CD4-positive, alpha-beta T cell (primary cell): Measurements from ENCODE around the gene MUC4. TPM values are rescaled to one million over a fixed set of nuclear protein-coding genes. Genes with fewer than 3 reads are reported as not detected.

Experiments
- ATAC-seq: fragments of 200-7000 bp; cut with Tn5 transposase; one replicate; pipeline ENCODE4 v1.10.0; 2022; ENCODE audit warnings: mild to moderate bottlenecking; ENCODE audit not compliant: poor library complexity
- CTCF ChIA-PET: fragments of 350-600 bp; sonication (Branson Sonifier 250); formaldehyde crosslinking; loops from one replicate; lab custom pipeline; 2021; ENCODE audit warnings: antibody characterized with exemption, inconsistent platforms; lab: Charles Lee
- POLR2A ChIA-PET: fragments of 350-600 bp; sonication (Branson Sonifier 250); formaldehyde crosslinking; loops from one replicate; lab custom pipeline; 2021; ENCODE audit warnings: antibody characterized with exemption, inconsistent platforms; lab: Charles Lee
- DNase-seq, 14 experiments: peaks; one replicate each; pipeline ENCODE4 v3.0.0-alpha.2; 2013 to 2020; ENCODE audit warnings: mixed read lengths in 2 of 14
- H3K27ac ChIP-seq, 2 donors: one replicate each; pipeline versions ENCODE4 v1.5.1 to v1.7.0; 2013; ENCODE audit warnings: low read length in 2 of 2, low read depth in 1 of 2, mild to moderate bottlenecking in 1 of 2
- H3K27me3 ChIP-seq, 2 experiments: 1 replicate in 1 of 2; 2 replicates in 1 of 2; pipeline versions ENCODE4 v1.6.1 to v1.7.0; 2013; ENCODE audit warnings: low read length in 2 of 2, control low read depth in 1 of 2, mild to moderate bottlenecking in 1 of 2, moderate library complexity in 1 of 2; ENCODE audit not compliant: insufficient read depth in 2 of 2, control insufficient read depth in 1 of 2
- H3K36me3 ChIP-seq: one replicate; pipeline ENCODE4 v1.6.1; 2013; ENCODE audit warnings: low read length, control low read depth; ENCODE audit not compliant: insufficient read depth
- H3K4me1 ChIP-seq: one replicate; pipeline ENCODE4 v1.6.1; 2013; ENCODE audit warnings: low read length, control low read depth; ENCODE audit not compliant: insufficient read depth
- H3K4me3 ChIP-seq: one replicate; pipeline ENCODE4 v1.5.1; 2013; ENCODE audit warnings: mild to moderate bottlenecking, low read length, moderate library complexity
- H3K9me3 ChIP-seq, 2 experiments: 1 replicate in 1 of 2; 2 replicates in 1 of 2; pipeline versions ENCODE4 v1.6.1 to v1.7.0; 2013; ENCODE audit warnings: low read length in 2 of 2, mild to moderate bottlenecking in 2 of 2, control low read depth in 1 of 2, moderate library complexity in 1 of 2; ENCODE audit not compliant: control insufficient read depth in 1 of 2, insufficient read depth in 1 of 2
- H3K27ac Mint-ChIP-seq: one replicate; pipeline ENCODE4 v1.8.0; 2020; ENCODE audit warnings: mixed read lengths
- H3K27me3 Mint-ChIP-seq: one replicate; pipeline ENCODE4 v1.8.0; 2021; ENCODE audit warnings: mixed read lengths
- H3K36me3 Mint-ChIP-seq: one replicate; pipeline ENCODE4 v1.8.0; 2021; ENCODE audit warnings: low read depth, mixed read lengths
- H3K4me1 Mint-ChIP-seq: one replicate; pipeline ENCODE4 v1.8.0; 2021; ENCODE audit warnings: low read depth, mixed read lengths
- H3K4me3 Mint-ChIP-seq: one replicate; pipeline ENCODE4 v1.8.0; 2020; ENCODE audit warnings: mild to moderate bottlenecking, mixed read lengths
- H3K9me3 Mint-ChIP-seq: one replicate; pipeline ENCODE4 v1.8.0; 2020; ENCODE audit warnings: mixed read lengths
- intact Hi-C, 2 experiments: fragments of 100-400 bp; cut with DNase I in 1 of 2; cut with micrococcal nuclease in 1 of 2; formaldehyde crosslinking; loops; one replicate each; pipeline versions ENCODE4 v1.15.1 to v1.9.0; 2023 to 2025; cut with DNase I, micrococcal nuclease
- polyA plus RNA-seq, 2 donors: library from polyadenylated mRNA; unstranded; fragments of 120-200 nt; gene quantifications; one replicate each; pipeline ENCODE4 v1.2.1, GENCODE V29; 2013
- total RNA-seq, 174 experiments: library from RNA in 2 of 174; stranded (reverse) in 2 of 174; gene quantifications; one replicate each; pipeline ENCODE4 v1.2.3 and lab custom pipeline; 2021 to 2026
- TF ChIP-seq, protein P1 (sequence below): fragments of 200-600 bp; IDR thresholded peaks from one replicate; pipeline ENCODE4 v1.8.0; 2022; ENCODE audit warnings: antibody characterized with exemption, mild to moderate bottlenecking

Gene MUC4, protein sequence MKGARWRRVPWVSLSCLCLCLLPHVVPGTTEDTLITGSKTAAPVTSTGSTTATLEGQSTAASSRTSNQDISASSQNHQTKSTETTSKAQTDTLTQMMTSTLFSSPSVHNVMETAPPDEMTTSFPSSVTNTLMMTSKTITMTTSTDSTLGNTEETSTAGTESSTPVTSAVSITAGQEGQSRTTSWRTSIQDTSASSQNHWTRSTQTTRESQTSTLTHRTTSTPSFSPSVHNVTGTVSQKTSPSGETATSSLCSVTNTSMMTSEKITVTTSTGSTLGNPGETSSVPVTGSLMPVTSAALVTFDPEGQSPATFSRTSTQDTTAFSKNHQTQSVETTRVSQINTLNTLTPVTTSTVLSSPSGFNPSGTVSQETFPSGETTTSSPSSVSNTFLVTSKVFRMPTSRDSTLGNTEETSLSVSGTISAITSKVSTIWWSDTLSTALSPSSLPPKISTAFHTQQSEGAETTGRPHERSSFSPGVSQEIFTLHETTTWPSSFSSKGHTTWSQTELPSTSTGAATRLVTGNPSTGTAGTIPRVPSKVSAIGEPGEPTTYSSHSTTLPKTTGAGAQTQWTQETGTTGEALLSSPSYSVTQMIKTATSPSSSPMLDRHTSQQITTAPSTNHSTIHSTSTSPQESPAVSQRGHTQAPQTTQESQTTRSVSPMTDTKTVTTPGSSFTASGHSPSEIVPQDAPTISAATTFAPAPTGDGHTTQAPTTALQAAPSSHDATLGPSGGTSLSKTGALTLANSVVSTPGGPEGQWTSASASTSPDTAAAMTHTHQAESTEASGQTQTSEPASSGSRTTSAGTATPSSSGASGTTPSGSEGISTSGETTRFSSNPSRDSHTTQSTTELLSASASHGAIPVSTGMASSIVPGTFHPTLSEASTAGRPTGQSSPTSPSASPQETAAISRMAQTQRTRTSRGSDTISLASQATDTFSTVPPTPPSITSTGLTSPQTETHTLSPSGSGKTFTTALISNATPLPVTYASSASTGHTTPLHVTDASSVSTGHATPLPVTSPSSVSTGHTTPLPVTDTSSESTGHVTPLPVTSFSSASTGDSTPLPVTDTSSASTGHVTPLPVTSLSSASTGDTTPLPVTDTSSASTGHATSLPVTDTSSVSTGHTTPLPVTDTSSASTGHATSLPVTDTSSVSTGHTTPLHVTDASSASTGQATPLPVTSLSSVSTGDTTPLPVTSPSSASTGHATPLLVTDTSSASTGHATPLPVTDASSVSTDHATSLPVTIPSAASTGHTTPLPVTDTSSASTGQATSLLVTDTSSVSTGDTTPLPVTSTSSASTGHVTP (N-terminal part only)
- total RNA-seq: not detected
- polyA plus RNA-seq (2013, experiment 1 of 2): 0.03 TPM
- polyA plus RNA-seq (2013, experiment 2 of 2): 0.14 TPM
- total RNA-seq (lab: John Stamatoyannopoulos, UW): 0 to 0.76 (median 0) reads per million in 172 experiments

DNA sequence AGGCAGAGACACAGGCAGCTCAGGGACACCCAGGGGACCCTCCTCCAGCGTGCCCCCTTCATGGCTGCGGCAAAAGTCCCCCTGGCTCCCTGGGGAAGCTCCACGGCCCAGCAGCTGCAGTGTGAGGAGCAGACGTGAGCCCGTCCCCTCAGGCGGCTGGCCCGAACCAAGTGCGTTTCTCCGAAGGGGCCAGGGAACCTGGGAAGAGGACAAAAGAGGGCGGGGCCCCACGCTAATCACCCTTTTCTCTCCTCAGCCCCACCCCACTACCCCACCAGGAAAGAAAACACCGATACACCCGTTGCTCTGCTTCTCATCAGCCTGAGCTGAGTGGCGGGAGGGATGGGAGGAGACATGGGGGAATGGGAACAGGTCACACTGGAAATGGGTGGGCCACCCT is at the start of gene MUC4:
TSS of gene MUC4 (minus strand) at position 174 of the 400 bp plus-strand sequence. CDS start at position 62, 112 bp downstream.
- H3K36me3 Mint-ChIP-seq: no peaks in the 10 kb centered on the region
- H3K4me1 Mint-ChIP-seq: peaks cover 2% of the 10 kb centered on the region
- ATAC-seq: no peak
- H3K36me3 ChIP-seq: no peaks in the 10 kb centered on the region
- TF ChIP-seq, protein P1, sequence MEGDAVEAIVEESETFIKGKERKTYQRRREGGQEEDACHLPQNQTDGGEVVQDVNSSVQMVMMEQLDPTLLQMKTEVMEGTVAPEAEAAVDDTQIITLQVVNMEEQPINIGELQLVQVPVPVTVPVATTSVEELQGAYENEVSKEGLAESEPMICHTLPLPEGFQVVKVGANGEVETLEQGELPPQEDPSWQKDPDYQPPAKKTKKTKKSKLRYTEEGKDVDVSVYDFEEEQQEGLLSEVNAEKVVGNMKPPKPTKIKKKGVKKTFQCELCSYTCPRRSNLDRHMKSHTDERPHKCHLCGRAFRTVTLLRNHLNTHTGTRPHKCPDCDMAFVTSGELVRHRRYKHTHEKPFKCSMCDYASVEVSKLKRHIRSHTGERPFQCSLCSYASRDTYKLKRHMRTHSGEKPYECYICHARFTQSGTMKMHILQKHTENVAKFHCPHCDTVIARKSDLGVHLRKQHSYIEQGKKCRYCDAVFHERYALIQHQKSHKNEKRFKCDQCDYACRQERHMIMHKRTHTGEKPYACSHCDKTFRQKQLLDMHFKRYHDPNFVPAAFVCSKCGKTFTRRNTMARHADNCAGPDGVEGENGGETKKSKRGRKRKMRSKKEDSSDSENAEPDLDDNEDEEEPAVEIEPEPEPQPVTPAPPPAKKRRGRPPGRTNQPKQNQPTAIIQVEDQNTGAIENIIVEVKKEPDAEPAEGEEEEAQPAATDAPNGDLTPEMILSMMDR: no peak
- peaks cover 3% of the 10 kb centered on the region for H3K4me1 ChIP-seq
- no peak for DNase-seq
- ChIA-PET POLR2A (no interaction called here), CTCF (no interaction called here)
- H3K27ac ChIP-seq: no peak within 1 kb of the TSS
- H3K4me3 Mint-ChIP-seq: no peak within 1 kb of the TSS
- H3K27me3 Mint-ChIP-seq: no peaks in the 10 kb centered on the region
- H3K9me3 Mint-ChIP-seq: no peaks in the 10 kb centered on the region
- no peak within 1 kb of the TSS for H3K27ac Mint-ChIP-seq
- no peak within 1 kb of the TSS for H3K4me3 ChIP-seq
- intact Hi-C loops: no loop called here
- H3K9me3 ChIP-seq: peaks cover 0 to 9% of the 10 kb centered on the region in 2 experiments
- H3K27me3 ChIP-seq: no peaks in the 10 kb centered on the region

DNA sequence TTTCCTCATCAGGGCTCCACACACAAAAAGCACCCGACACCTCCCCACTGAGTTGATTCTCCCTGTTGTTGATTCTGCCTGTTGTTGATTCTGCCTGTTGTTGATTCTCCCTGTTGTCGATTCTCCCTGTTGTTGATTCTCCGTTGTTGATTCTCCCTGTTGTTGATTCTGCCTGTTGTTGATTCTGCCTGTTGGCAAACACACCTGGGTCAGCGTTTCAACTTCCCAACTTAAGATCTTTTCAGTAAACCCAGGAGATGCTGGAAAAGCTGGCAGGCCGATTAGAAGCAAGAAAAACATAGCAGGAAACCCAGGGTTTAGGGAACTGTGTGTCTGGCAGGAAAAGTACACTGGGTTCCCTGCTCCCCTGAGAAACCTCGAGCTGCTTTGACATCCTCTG is 48.7 kb upstream of the MUC4 start:
- peaks cover 13% of the 10 kb centered on the region for H3K36me3 Mint-ChIP-seq
- DNase-seq: no peak
- ChIA-PET POLR2A (interaction anchor here (1.4 kb wide), 1 partner anchor 54 kb away, joined by 5 read pairs; no protein-coding TSS in a partner anchor), CTCF (interaction anchor here (0.6 to 2.2 kb wide), 4 partner anchors 30 to 931 kb away, joined by 3 to 17 read pairs (median 5); no protein-coding TSS in a partner anchor)
- Histone ChIP-seq H3K27ac (no peak overlapping the region), H3K4me1 (peaks cover 11% of the 10 kb centered on the region), H3K27me3 (no peaks in the 10 kb centered on the region), H3K36me3 (no peaks in the 10 kb centered on the region), H3K9me3 (no peaks in the 10 kb centered on the region), H3K4me3 (no peak overlapping the region)
- intact Hi-C loops: loop anchor here in 1 of 2 experiments (5.0 kb wide), 1 partner anchor 588 kb away; the partner anchor contains the start of gene XXYLT1
- H3K4me3 Mint-ChIP-seq: no peak overlapping the region
- H3K4me1 Mint-ChIP-seq: peaks cover 5% of the 10 kb centered on the region
- no peaks in the 10 kb centered on the region for H3K9me3 Mint-ChIP-seq
- ATAC-seq: no peak
- no peaks in the 10 kb centered on the region for H3K27me3 Mint-ChIP-seq
- TF ChIP-seq, protein P1: no peak
- H3K27ac Mint-ChIP-seq: no peak overlapping the region
